Cardiac fibroblast (primary cell): Measurements from ENCODE around the gene BRICD5.

Experiments used
- DNase-seq, 2 donors: peaks; one replicate each; pipeline versions ENCODE4 v3.0.0 to v3.0.0-alpha.2; 2010; ENCODE audit warnings: low read depth in 2 of 2
- H3K4me3 ChIP-seq, 2 donors: replicated peaks in 1 of 2; 1 replicate in 1 of 2; 2 replicates in 1 of 2; pipeline ENCODE4 v1.5.1; 2011; ENCODE audit warnings: low read depth in 2 of 2, low read length in 2 of 2, mild to moderate bottlenecking in 2 of 2, moderate library complexity in 1 of 2
- TF ChIP-seq, protein P1 (sequence below): IDR thresholded peaks from one replicate; pipeline ENCODE4 v1.5.1; 2011; ENCODE audit warnings: low read depth, mild to moderate bottlenecking, low read length, inconsistent platforms

Gene BRICD5

DNA sequence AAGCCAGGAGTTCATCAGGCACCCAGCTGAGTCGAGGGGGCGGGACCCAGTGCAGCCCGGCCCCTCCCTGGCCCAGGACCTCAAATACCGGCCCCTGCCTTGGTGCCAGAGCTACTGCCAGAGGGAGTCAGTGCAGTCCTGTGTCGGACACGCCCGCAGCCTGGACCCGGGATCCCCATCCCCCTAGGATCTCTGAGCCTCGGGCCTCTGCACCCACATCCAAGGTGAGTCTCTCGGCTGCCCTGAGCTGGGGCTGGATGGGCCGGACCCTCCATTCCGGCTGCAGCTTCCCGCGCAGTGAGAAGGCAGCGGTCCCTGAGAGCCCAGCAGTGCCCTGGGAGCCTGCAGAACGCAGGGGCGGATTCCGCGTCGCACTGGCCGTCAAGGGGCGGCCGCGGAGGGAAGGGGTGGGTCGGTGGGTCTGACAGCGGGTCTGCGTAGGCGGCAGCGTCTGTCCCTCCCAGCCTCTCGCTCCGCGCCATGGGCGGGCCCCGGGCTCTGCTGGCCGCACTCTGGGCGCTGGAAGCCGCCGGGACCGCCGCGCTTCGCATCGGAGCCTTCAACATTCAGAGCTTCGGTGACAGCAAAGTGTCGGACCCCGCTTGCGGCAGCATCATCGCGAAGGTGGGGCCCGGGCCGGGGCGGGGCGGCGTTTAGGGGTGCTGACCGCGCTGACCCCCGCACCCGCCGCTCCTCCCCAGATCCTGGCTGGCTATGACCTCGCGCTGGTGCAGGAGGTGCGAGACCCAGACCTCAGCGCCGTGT lies 25.9 kb upstream of the BRICD5 start, which contains the start of gene DNASE1L2:
DNASE1L2 (plus strand) TSS at position 108 of the 765 bp plus-strand sequence; CDS start at position 481, 373 bp downstream.
- peak within 1 kb of the TSS; percentile 10 to 25 for H3K4me3 ChIP-seq
- DNase-seq, result no peak
- TF ChIP-seq, protein P1, sequence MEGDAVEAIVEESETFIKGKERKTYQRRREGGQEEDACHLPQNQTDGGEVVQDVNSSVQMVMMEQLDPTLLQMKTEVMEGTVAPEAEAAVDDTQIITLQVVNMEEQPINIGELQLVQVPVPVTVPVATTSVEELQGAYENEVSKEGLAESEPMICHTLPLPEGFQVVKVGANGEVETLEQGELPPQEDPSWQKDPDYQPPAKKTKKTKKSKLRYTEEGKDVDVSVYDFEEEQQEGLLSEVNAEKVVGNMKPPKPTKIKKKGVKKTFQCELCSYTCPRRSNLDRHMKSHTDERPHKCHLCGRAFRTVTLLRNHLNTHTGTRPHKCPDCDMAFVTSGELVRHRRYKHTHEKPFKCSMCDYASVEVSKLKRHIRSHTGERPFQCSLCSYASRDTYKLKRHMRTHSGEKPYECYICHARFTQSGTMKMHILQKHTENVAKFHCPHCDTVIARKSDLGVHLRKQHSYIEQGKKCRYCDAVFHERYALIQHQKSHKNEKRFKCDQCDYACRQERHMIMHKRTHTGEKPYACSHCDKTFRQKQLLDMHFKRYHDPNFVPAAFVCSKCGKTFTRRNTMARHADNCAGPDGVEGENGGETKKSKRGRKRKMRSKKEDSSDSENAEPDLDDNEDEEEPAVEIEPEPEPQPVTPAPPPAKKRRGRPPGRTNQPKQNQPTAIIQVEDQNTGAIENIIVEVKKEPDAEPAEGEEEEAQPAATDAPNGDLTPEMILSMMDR, result no peak

GRCh38 chr16:2235695-2236336 lies 25.2 kb upstream of the BRICD5 start:
- TF ChIP-seq, protein P1, result no peak
- DNase-seq, result no peak
- H3K4me3 ChIP-seq, result no peak overlapping the region

- H3K4me3 ChIP-seq, result no peak overlapping the region
- TF ChIP-seq, protein P1, result no peak
- DNase-seq, result no peak
Observed at GRCh38 chr16:2235234-2235651, 24.6 kb upstream of the BRICD5 start.

DNA sequence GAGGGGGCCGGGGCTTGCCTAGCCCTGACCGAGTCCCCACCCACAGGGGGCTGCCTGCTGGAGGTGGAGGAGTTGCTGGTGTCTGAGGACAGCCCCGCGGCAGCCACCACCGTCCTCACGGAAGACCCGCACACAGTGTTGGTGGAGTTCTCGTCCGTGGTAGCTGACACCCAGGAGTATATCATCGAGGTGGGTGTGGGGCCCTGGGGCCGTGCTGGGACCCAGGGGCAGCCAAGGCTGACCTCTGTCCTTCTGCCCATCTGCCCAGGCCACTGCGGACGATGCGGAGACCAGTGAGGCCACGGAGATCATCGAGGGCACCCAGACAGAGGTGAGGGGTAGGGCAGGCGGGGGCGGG lies 24.1 kb upstream of the BRICD5 start:
- DNase-seq, result no peak
- H3K4me3 ChIP-seq, result no peak overlapping the region
- TF ChIP-seq, protein P1, result no peak

- DNase-seq, result no peak
- TF ChIP-seq, protein P1, result no peak
- H3K4me3 ChIP-seq, result no peak overlapping the region
Observed at GRCh38 chr16:2233872-2234812, 23.5 kb upstream of the BRICD5 start.

- no peak for DNase-seq
- H3K4me3 ChIP-seq, result no peak overlapping the region
- TF ChIP-seq, protein P1, result no peak
Observed at GRCh38 chr16:2233046-2233775, 22.5 kb upstream of the BRICD5 start.
